H1 (cell line): Measurements from ENCODE around the gene PCDHGA1. TPM values are rescaled to one million over a fixed set of nuclear protein-coding genes. Genes with fewer than 3 reads are reported as not detected.

Experiments
- CTBP2 ChIP-seq: IDR thresholded peaks from 2 replicates; pipeline ENCODE4 v1.7.0; 2011; ENCODE audit warnings: borderline replicate concordance, mild to moderate bottlenecking, moderate library complexity, mixed read lengths, low read length; ENCODE audit not compliant: insufficient read depth, insufficient read length
- NRF1 ChIP-seq: IDR thresholded peaks from 2 replicates; pipeline ENCODE4 v1.6.1; 2011; ENCODE audit warnings: mild to moderate bottlenecking, low read depth, low read length, improper control_type of control experiment
- RBBP5 ChIP-seq: IDR thresholded peaks from 2 replicates; pipeline ENCODE4 v1.7.1; 2012; ENCODE audit warnings: low read depth, mild to moderate bottlenecking, inconsistent platforms, low read length, moderate library complexity, borderline replicate concordance
- RXRA ChIP-seq: IDR thresholded peaks from 2 replicates; pipeline ENCODE4 v1.6.1; 2011; ENCODE audit warnings: low read depth, mild to moderate bottlenecking, low read length, moderate library complexity; ENCODE audit not compliant: insufficient read depth
- SIN3A ChIP-seq, 2 experiments: IDR thresholded peaks in 1 of 2; conservative IDR thresholded peaks in 1 of 2; 2 replicates each; pipeline ENCODE4 v1.6.1; 2011 to 2012; ENCODE audit warnings: low read length in 2 of 2, improper control_type of control experiment in 1 of 2, low read depth in 1 of 2, mild to moderate bottlenecking in 1 of 2
- polyA plus RNA-seq, 7 experiments: library from polyadenylated mRNA; depleted of rRNA in 3 of 7; stranded (reverse) in 5 of 7; unstranded in 2 of 7; fragments of >200 nt in 5 of 7; fragments of 200-250 nt in 2 of 7; gene quantifications; 1 replicate in 5 of 7; 2 replicates in 1 of 7; 4 replicates in 1 of 7; pipeline versions ENCODE4 v1.2.1 to v1.2.3, GENCODE V29; 2011 to 2013; ENCODE audit warnings: missing spikeins in 2 of 7, mixed read lengths in 2 of 7
- total RNA-seq: library from RNA; stranded (reverse); fragmentation: NEBNext Ultra II Directional; extraction: Animal tissue kit (Norgen Biotek cat#: 25700); gene quantifications from 2 replicates; pipeline ENCODE4 v1.2.1, GENCODE V29; 2021

PCDHGA1 gene
- total and polyA plus RNA-seq, 2 of the 8 experiments (the other 6 are each of a cell fraction or from before 2014, with no cell fraction given), result 0.57 to 0.89 TPM

DNA sequence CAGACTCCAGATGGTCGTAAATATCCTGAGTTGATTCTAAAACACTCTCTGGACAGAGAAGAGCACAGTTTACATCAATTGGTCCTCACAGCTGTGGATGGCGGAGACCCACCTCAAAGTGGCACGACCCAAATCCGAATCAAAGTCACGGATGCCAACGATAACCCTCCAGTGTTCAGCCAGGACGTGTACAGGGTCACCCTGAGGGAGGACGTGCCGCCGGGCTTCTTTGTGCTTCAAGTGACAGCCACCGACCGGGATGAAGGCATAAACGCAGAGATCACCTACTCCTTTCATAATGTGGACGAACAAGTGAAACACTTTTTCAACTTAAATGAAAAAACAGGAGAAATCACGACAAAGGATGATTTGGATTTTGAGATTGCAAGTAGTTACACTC is 30.4 kb downstream of the PCDHGA1 start (continued):
- TF ChIP-seq NRF1 (no peak), CTBP2 (no peak), SIN3A (conservative IDR thresholded peaks at IDR 0.05 in 1 of 2, IDR thresholded peaks at IDR 0.05 in 1 of 2; ENCODE audit: low read depth in 1 of 2, low read length in 2 of 2) (no peak), RXRA (no peak), RBBP5 (no peak)
